Neural progenitor cell (in vitro differentiated cells): Measurements from ENCODE around the gene LILRA5. TPM values are rescaled to one million over a fixed set of nuclear protein-coding genes. Genes with fewer than 3 reads are reported as not detected.

Source experiments
- DNase-seq: peaks from one replicate; pipeline ENCODE4 v3.0.0-alpha.2; 2016; ENCODE audit warnings: low spot score
- H2AFZ ChIP-seq: fragments of 200-600 bp; sonication (generic); replicated peaks from 2 replicates; pipeline ENCODE4 v1.6.1; 2016; ENCODE audit warnings: antibody characterized with exemption
- H3F3A ChIP-seq: fragments of 200-600 bp; sonication (generic); 2 replicates; pipeline ENCODE4 v1.6.1; 2016; ENCODE audit warnings: antibody characterized with exemption, low read depth
- H3K27ac ChIP-seq: fragments of 200-600 bp; sonication (generic); 2 replicates; pipeline ENCODE4 v1.5.1; 2016; ENCODE audit warnings: mild to moderate bottlenecking
- H3K27me3 ChIP-seq: fragments of 200-600 bp; sonication (generic); 2 replicates; pipeline ENCODE4 v1.6.1; 2016; ENCODE audit warnings: mild to moderate bottlenecking, moderate library complexity
- H3K36me3 ChIP-seq: fragments of 200-600 bp; sonication (generic); 2 replicates; pipeline ENCODE4 v1.5.1; 2016
- H3K4me1 ChIP-seq: fragments of 200-600 bp; sonication (generic); 2 replicates; pipeline ENCODE4 v1.6.1; 2016; ENCODE audit warnings: mixed run types
- H3K4me2 ChIP-seq: fragments of 200-600 bp; sonication (generic); 2 replicates; pipeline ENCODE4 v1.6.1; 2016
- H3K4me3 ChIP-seq: fragments of 200-600 bp; sonication (generic); 2 replicates; pipeline ENCODE4 v1.5.1; 2016
- H3K79me2 ChIP-seq: fragments of 200-600 bp; sonication (generic); 2 replicates; pipeline ENCODE4 v1.6.1; 2016; ENCODE audit warnings: low read depth
- H3K9ac ChIP-seq: fragments of 200-600 bp; sonication (generic); 2 replicates; pipeline ENCODE4 v1.6.1; 2016
- H3K9me3 ChIP-seq: fragments of 200-600 bp; sonication (generic); 2 replicates; pipeline ENCODE4 v1.5.1; 2016; ENCODE audit warnings: low read depth
- H4K20me1 ChIP-seq: fragments of 200-600 bp; sonication (generic); 2 replicates; pipeline ENCODE4 v1.6.1; 2016; ENCODE audit warnings: low read depth
- H3K27ac Mint-ChIP-seq: 3 replicates; pipeline ENCODE4 v1.8.0; 2021; ENCODE audit warnings: mixed read lengths
- H3K27me3 Mint-ChIP-seq: 2 replicates; pipeline ENCODE4 v1.8.0; 2022; ENCODE audit warnings: low read depth, mild to moderate bottlenecking, inconsistent platforms, moderate library complexity, mixed read lengths; ENCODE audit not compliant: insufficient read depth
- H3K36me3 Mint-ChIP-seq: 3 replicates; pipeline ENCODE4 v1.8.0; 2021; ENCODE audit warnings: mixed read lengths
- H3K4me1 Mint-ChIP-seq: 3 replicates; pipeline ENCODE4 v1.8.0; 2021; ENCODE audit warnings: mixed read lengths
- H3K4me3 Mint-ChIP-seq: 3 replicates; pipeline ENCODE4 v1.8.0; 2021; ENCODE audit warnings: mild to moderate bottlenecking, moderate library complexity, mixed read lengths
- H3K9me3 Mint-ChIP-seq: 3 replicates; pipeline ENCODE4 v1.8.0; 2020; ENCODE audit warnings: mixed read lengths
- CTCF ChIP-seq: fragments of 200-600 bp; sonication (generic); IDR thresholded peaks from 2 replicates; pipeline ENCODE4 v1.5.1; 2017; ENCODE audit warnings: antibody characterized with exemption, mild to moderate bottlenecking
- EZH2 ChIP-seq: fragments of 200-600 bp; sonication (generic); IDR thresholded peaks from 2 replicates; pipeline ENCODE4 v1.6.1; 2017; ENCODE audit warnings: antibody characterized with exemption, mild to moderate bottlenecking, moderate library complexity
- EZH2phosphoT487 ChIP-seq: fragments of 200-600 bp; sonication (generic); IDR thresholded peaks from 2 replicates; pipeline ENCODE4 v1.6.1; 2017; ENCODE audit warnings: antibody characterized with exemption
- total RNA-seq: library from RNA; depleted of rRNA; stranded (reverse); fragments of >200 nt; gene quantifications from 2 replicates; pipeline ENCODE4 v1.2.3, GENCODE V29; 2015; ENCODE audit warnings: low replicate concordance

LILRA5 gene
- total RNA-seq, 1 donor from 2014 or later: not detected

DNA sequence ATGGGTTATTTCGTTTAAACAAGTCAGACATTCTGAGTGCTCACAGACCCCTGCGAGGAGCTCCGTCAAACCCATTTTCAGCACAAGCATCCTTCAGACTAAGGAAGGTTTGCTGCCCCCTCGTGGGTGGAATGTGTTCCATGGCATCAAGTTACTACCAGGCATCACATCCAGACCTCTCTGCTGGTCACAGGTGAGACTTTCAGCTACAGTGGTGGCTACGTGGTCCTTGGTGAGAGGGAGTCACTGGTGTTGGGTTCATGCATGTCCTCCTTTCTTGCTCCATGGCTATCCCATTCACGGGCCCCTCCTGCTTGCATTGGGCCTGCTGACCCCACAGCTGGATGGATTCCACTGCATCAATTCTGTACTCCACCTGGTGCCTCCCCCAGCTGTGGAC, 46.8 kb downstream of the LILRA5 start:
- H3K4me3 Mint-ChIP-seq: peak overlapping the region; percentile 4
- TF ChIP-seq EZH2phosphoT487: no peak
- TF ChIP-seq CTCF: peak; percentile 84
- TF ChIP-seq EZH2: no peak
- H3K36me3 ChIP-seq: no peaks in the 10 kb centered on the region
- peaks cover 3% of the 10 kb centered on the region for H3K4me1 Mint-ChIP-seq
- H3K27me3 ChIP-seq: peaks cover 31% of the 10 kb centered on the region
- no peak overlapping the region for H2AFZ ChIP-seq
- no peaks in the 10 kb centered on the region for H3K36me3 Mint-ChIP-seq
- H3K27me3 Mint-ChIP-seq: peaks cover 4% of the 10 kb centered on the region
- no peaks in the 10 kb centered on the region for H4K20me1 ChIP-seq
- H3K4me1 ChIP-seq: no peaks in the 10 kb centered on the region
- no peak overlapping the region for H3K27ac Mint-ChIP-seq
- H3F3A ChIP-seq: peaks cover 6% of the 10 kb centered on the region
- no peak overlapping the region for H3K4me2 ChIP-seq
- H3K79me2 ChIP-seq: no peaks in the 10 kb centered on the region
- no peak overlapping the region for H3K4me3 ChIP-seq
- no peak overlapping the region for H3K27ac ChIP-seq
- peak; percentile 92 for DNase-seq
- no peaks in the 10 kb centered on the region for H3K9me3 ChIP-seq
- no peak overlapping the region for H3K9ac ChIP-seq
- H3K9me3 Mint-ChIP-seq: no peaks in the 10 kb centered on the region

- Histone ChIP-seq H3K27me3 (peaks cover under 1% of the 10 kb centered on the region), H3K36me3 (no peaks in the 10 kb centered on the region), H2AFZ (no peak overlapping the region), H3K79me2 (no peaks in the 10 kb centered on the region), H3K9ac (no peak overlapping the region), H3F3A (peaks cover 6% of the 10 kb centered on the region), H4K20me1 (no peaks in the 10 kb centered on the region), H3K4me1 (no peaks in the 10 kb centered on the region), H3K27ac (no peak overlapping the region), H3K4me3 (no peak overlapping the region), H3K9me3 (no peaks in the 10 kb centered on the region), H3K4me2 (no peak overlapping the region)
- peaks cover 3% of the 10 kb centered on the region for H3K4me1 Mint-ChIP-seq
- no peak overlapping the region for H3K27ac Mint-ChIP-seq
- peaks cover 8% of the 10 kb centered on the region for H3K27me3 Mint-ChIP-seq
- no peak for DNase-seq
- TF ChIP-seq EZH2 (no peak), CTCF (no peak), EZH2phosphoT487 (no peak)
- H3K36me3 Mint-ChIP-seq: no peaks in the 10 kb centered on the region
- no peaks in the 10 kb centered on the region for H3K9me3 Mint-ChIP-seq
- no peak overlapping the region for H3K4me3 Mint-ChIP-seq
Observed at GRCh38 chr19:54262470-54262869, 50.5 kb downstream of the LILRA5 start.

DNA sequence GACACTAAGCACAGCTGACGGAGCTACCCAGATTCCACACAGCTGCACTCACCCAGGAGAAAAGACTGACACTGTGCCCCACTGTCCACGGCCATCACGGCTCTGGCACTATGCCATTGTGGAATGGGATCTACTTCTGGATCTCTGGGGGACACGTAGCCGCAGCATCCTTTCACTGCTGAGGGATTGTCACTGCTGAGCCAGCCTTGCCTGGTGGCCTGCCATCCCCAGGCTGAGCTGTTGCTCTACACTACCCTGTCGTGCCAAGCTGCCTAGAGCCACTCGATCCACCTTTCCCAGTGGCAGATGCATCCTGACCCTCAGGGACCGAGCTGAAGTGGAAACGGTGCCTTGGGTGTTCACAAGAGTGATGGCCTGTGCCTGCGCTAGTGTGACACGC, 50.9 kb downstream of the LILRA5 start:
- TF ChIP-seq EZH2phosphoT487 (no peak), CTCF (no peak), EZH2 (no peak)
- Histone ChIP-seq H3K36me3 (no peaks in the 10 kb centered on the region), H3K4me1 (no peaks in the 10 kb centered on the region), H3K4me3 (no peak overlapping the region), H3K9ac (no peak overlapping the region), H3F3A (peaks cover 6% of the 10 kb centered on the region), H3K27ac (no peak overlapping the region), H3K27me3 (no peaks in the 10 kb centered on the region), H2AFZ (no peak overlapping the region), H4K20me1 (no peaks in the 10 kb centered on the region), H3K4me2 (no peak overlapping the region), H3K79me2 (no peaks in the 10 kb centered on the region), H3K9me3 (no peaks in the 10 kb centered on the region)
- DNase-seq: no peak
- no peak overlapping the region for H3K4me3 Mint-ChIP-seq
- H3K27ac Mint-ChIP-seq: no peak overlapping the region
- no peaks in the 10 kb centered on the region for H3K9me3 Mint-ChIP-seq
- peaks cover 8% of the 10 kb centered on the region for H3K27me3 Mint-ChIP-seq
- no peaks in the 10 kb centered on the region for H3K36me3 Mint-ChIP-seq
- H3K4me1 Mint-ChIP-seq: peaks cover 3% of the 10 kb centered on the region

GRCh38 chr19:54257116-54257480, 55.9 kb downstream of the LILRA5 start, which contains the start of gene LILRB5:
Gene LILRB5, minus strand, starts transcription at chr19:54257273. Its CDS starts 80 bp downstream, at chr19:54257193.
- Mint-ChIP-seq H3K9me3 (no peaks in the 10 kb centered on the region), H3K4me3 (no peak within 1 kb of the TSS), H3K27me3 (peaks cover 12% of the 10 kb centered on the region), H3K4me1 (peaks cover 3% of the 10 kb centered on the region), H3K27ac (peak within 1 kb of the TSS; percentile 33), H3K36me3 (peaks cover 3% of the 10 kb centered on the region)
- Histone ChIP-seq H3K4me3 (no peak within 1 kb of the TSS), H3K9me3 (no peaks in the 10 kb centered on the region), H3K4me2 (no peak within 1 kb of the TSS), H3K27ac (no peak within 1 kb of the TSS), H3K79me2 (no peaks in the 10 kb centered on the region), H2AFZ (no peak within 1 kb of the TSS), H3K4me1 (no peaks in the 10 kb centered on the region), H3F3A (no peaks in the 10 kb centered on the region), H3K9ac (no peak within 1 kb of the TSS), H3K27me3 (no peaks in the 10 kb centered on the region), H4K20me1 (no peaks in the 10 kb centered on the region), H3K36me3 (no peaks in the 10 kb centered on the region)
- TF ChIP-seq CTCF (no peak), EZH2phosphoT487 (no peak), EZH2 (no peak)
- no peak for DNase-seq
